ENCODE results near the gene PYM1. TPM values are rescaled to one million over a fixed set of nuclear protein-coding genes. Genes with fewer than 3 reads are reported as not detected.
"Not testable (repeated sequence)": the region's sequence is repeated elsewhere in the genome, so short reads cannot be mapped to it uniquely, and the experiment has no call there.

The PYM1 gene
- total and polyA plus RNA-seq, 2 of the 13 experiments (the other 11 are each of a cell fraction or from before 2014, with no cell fraction given), result 44.0 to 51.8 TPM

GRCh38 chr12:55923648-55924047 is 4.0 kb downstream of the PYM1 start:
- ATAC-seq; H3K4me3 ChIP-seq (replicated peaks in 1 of 3; ENCODE audit: insufficient read depth in 1 of 3, low read depth in 2 of 3, low read length in 3 of 3); H3K9ac ChIP-seq (ENCODE audit: insufficient read depth, low read depth, low read length); CTCF ChIA-PET (ENCODE audit: low intra/inter-chr PET ratio, low total read pairs); H3K9me3 ChIP-seq (ENCODE audit: low read length); FAIRE-seq; H3K27me3 ChIP-seq (ENCODE audit: control insufficient read depth in 1 of 2, insufficient read depth in 2 of 2, low read length in 2 of 2); in situ Hi-C loops (cut with HindIII; ENCODE audit: extremely low pct_ligation_motif_present, low pct_unique_long_range_greater_than_20kb); H2AFZ ChIP-seq (ENCODE audit: low read length); H3K4me2 ChIP-seq (ENCODE audit: low read depth, low read length); intact Hi-C loops (cut with micrococcal nuclease; ENCODE audit: unreplicated experiment); BruUV-seq (replicated peaks); H3K27ac ChIP-seq (ENCODE audit: extremely low read length, insufficient read depth, low read length); DNase-seq (ENCODE audit: low spot score); TF ChIP-seq NR2F6, SOX13 (IDR thresholded peaks at IDR 0.05): not testable (repeated sequence)
- POLR2A ChIA-PET, result interaction anchor here (10.5 kb wide), 1 partner anchor 93 kb away, joined by 108 read pairs; the partner anchor contains the start of gene DNAJC14
- H3K79me2 ChIP-seq (ENCODE audit: insufficient read depth, low read length), result peaks cover 83% of the 10 kb centered on the region
- WGBS (ENCODE audit: low lambda C conversion rate), result 94% methylated on average over 9 of the region's 9 CpGs
- peaks cover 0 to 14% of the 10 kb centered on the region in 2 experiments; a peak in 3 of 5 replicates for H3K36me3 ChIP-seq (replicated peaks in 1 of 2; ENCODE audit: control insufficient read depth in 1 of 2, insufficient read depth in 2 of 2, low read length in 2 of 2)
- peaks cover 55% of the 10 kb centered on the region for H3K4me1 ChIP-seq (ENCODE audit: insufficient read depth, low read length)
- peaks cover 15% of the 10 kb centered on the region for H4K20me1 ChIP-seq (ENCODE audit: insufficient read depth, low read length)
- TF ChIP-seq CEBPG (CRISPR knock-in tag; IDR thresholded peaks at IDR 0.05) (peak; percentile 27; the same call in 1 of the 2 replicates), HOMEZ (CRISPR knock-in tag; IDR thresholded peaks at IDR 0.05; ENCODE audit: low read depth) (0 out of 2 replicates have a peak, but pooled peaks have one; percentile 18), FOSL2 (CRISPR knock-in tag; IDR thresholded peaks at IDR 0.05) (peak; percentile 54), HNF4A (CRISPR knock-in tag; IDR thresholded peaks at IDR 0.05) (peak; percentile 8; the same call in 1 of the 2 replicates), NR2F1 (CRISPR knock-in tag; IDR thresholded peaks at IDR 0.05) (peak in 1 of 2 experiments; percentile 68; a peak in 2 of 4 replicates), RARA (CRISPR knock-in tag; IDR thresholded peaks at IDR 0.05) (peak; percentile 43), NR2F6 (CRISPR knock-in tag; IDR thresholded peaks at IDR 0.05) (0 out of 2 replicates have a peak, but pooled peaks have one; percentile 21), SOX13 (CRISPR knock-in tag; conservative IDR thresholded peaks at IDR 0.05 in 1 of 2, IDR thresholded peaks at IDR 0.05 in 1 of 2) (0 out of 4 replicates have a peak, but pooled peaks of 1 of the 2 experiments have one; percentile 9)

Measured in HepG2 (cell line).